OCI-LY1 (cell line): ENCODE data around the gene ALPI.

Experiments
- H2AFZ ChIP-seq: fragments of 200-600 bp; sonication (generic), shearing (Covaris generic); 2 replicates; pipeline ENCODE4 v1.6.0; 2014; ENCODE audit warnings: antibody characterized with exemption, mild to moderate bottlenecking, low read length
- H3F3A ChIP-seq: fragments of 200-600 bp; sonication (generic), shearing (Covaris generic); 2 replicates; pipeline ENCODE4 v1.6.0; 2014; ENCODE audit warnings: mild to moderate bottlenecking, antibody characterized with exemption, low read length, moderate library complexity; ENCODE audit not compliant: insufficient read depth
- H3K27ac ChIP-seq: fragments of 200-600 bp; sonication (generic); 2 replicates; pipeline ENCODE4 v1.5.1; 2014; ENCODE audit warnings: low read length, mixed run types, mild to moderate bottlenecking, low read depth; ENCODE audit not compliant: poor library complexity, severe bottlenecking
- H3K27me3 ChIP-seq: fragments of 200-600 bp; sonication (generic); 2 replicates; pipeline ENCODE4 v1.6.0; 2014; ENCODE audit warnings: antibody characterized with exemption, mild to moderate bottlenecking, low read length, moderate library complexity; ENCODE audit not compliant: insufficient read depth
- H3K36me3 ChIP-seq: fragments of 200-600 bp; sonication (generic); 2 replicates; pipeline ENCODE4 v1.6.1; 2014; ENCODE audit warnings: mild to moderate bottlenecking, antibody characterized with exemption, low read length, moderate library complexity, mixed read lengths; ENCODE audit not compliant: insufficient read depth
- H3K4me1 ChIP-seq: fragments of 200-600 bp; sonication (generic); 2 replicates; pipeline ENCODE4 v1.5.1; 2014; ENCODE audit warnings: mild to moderate bottlenecking, low read length, moderate library complexity; ENCODE audit not compliant: insufficient read depth, severe bottlenecking
- H3K4me2 ChIP-seq: fragments of 200-600 bp; sonication (generic), shearing (Covaris generic); 2 replicates; pipeline ENCODE4 v1.6.1; 2014; ENCODE audit warnings: low read length
- H3K4me3 ChIP-seq: fragments of 200-600 bp; sonication (generic); 2 replicates; pipeline ENCODE4 v1.5.1; 2014; ENCODE audit warnings: low read length, low read depth, mild to moderate bottlenecking, mixed read lengths; ENCODE audit not compliant: poor library complexity, severe bottlenecking
- H3K79me2 ChIP-seq: fragments of 200-600 bp; shearing (Covaris generic); 2 replicates; pipeline ENCODE4 v1.6.1; 2016; ENCODE audit warnings: mixed run types, low read length, mixed read lengths; ENCODE audit not compliant: insufficient read depth
- H3K9ac ChIP-seq: fragments of 200-600 bp; sonication (generic), shearing (Covaris generic); 2 replicates; pipeline ENCODE4 v1.6.1; 2014; ENCODE audit warnings: mild to moderate bottlenecking, low read length, mixed read lengths
- H3K9me2 ChIP-seq: fragments of 200-600 bp; sonication (generic), shearing (Covaris generic); 2 replicates; pipeline ENCODE4 v1.6.1; 2014; ENCODE audit warnings: low read depth, mild to moderate bottlenecking, low read length, mixed read lengths
- H3K9me3 ChIP-seq: fragments of 200-600 bp; shearing (Covaris generic); 2 replicates; pipeline ENCODE4 v1.6.1; 2014; ENCODE audit warnings: low read length, mixed read lengths
- H4K20me1 ChIP-seq: fragments of 200-600 bp; sonication (generic), shearing (Covaris generic); 2 replicates; pipeline ENCODE4 v1.6.0; 2016; ENCODE audit warnings: mild to moderate bottlenecking, low read length; ENCODE audit not compliant: insufficient read depth
- CTCF ChIP-seq: fragments of 200-600 bp; sonication (generic), shearing (Covaris generic); IDR thresholded peaks from 2 replicates; pipeline ENCODE4 v1.5.1; 2017; ENCODE audit warnings: mild to moderate bottlenecking, antibody characterized with exemption, low read length, moderate library complexity, mixed read lengths
- EZH2 ChIP-seq: fragments of 200-600 bp; sonication (generic), shearing (Covaris generic); IDR thresholded peaks from 2 replicates; pipeline ENCODE4 v1.8.0; 2017; ENCODE audit warnings: borderline replicate concordance, mixed run types, mild to moderate bottlenecking, antibody characterized with exemption, low read length, moderate library complexity, mixed read lengths

The ALPI gene

GRCh38 chr2:232489516-232490220 lies 33.7 kb downstream of the ALPI start:
- Histone ChIP-seq H3K4me2 (no peak overlapping the region), H3K4me3 (no peak overlapping the region), H3F3A (no peaks in the 10 kb centered on the region), H4K20me1 (no peaks in the 10 kb centered on the region), H3K27me3 (no peaks in the 10 kb centered on the region; the same call in 1 of the 2 replicates), H3K9me3 (no peaks in the 10 kb centered on the region), H3K27ac (no peak overlapping the region), H2AFZ (no peak overlapping the region), H3K9ac (no peak overlapping the region), H3K4me1 (no peaks in the 10 kb centered on the region), H3K36me3 (no peaks in the 10 kb centered on the region), H3K79me2 (no peaks in the 10 kb centered on the region), H3K9me2 (no peaks in the 10 kb centered on the region)
- TF ChIP-seq EZH2: no peak
- TF ChIP-seq CTCF: no peak

DNA sequence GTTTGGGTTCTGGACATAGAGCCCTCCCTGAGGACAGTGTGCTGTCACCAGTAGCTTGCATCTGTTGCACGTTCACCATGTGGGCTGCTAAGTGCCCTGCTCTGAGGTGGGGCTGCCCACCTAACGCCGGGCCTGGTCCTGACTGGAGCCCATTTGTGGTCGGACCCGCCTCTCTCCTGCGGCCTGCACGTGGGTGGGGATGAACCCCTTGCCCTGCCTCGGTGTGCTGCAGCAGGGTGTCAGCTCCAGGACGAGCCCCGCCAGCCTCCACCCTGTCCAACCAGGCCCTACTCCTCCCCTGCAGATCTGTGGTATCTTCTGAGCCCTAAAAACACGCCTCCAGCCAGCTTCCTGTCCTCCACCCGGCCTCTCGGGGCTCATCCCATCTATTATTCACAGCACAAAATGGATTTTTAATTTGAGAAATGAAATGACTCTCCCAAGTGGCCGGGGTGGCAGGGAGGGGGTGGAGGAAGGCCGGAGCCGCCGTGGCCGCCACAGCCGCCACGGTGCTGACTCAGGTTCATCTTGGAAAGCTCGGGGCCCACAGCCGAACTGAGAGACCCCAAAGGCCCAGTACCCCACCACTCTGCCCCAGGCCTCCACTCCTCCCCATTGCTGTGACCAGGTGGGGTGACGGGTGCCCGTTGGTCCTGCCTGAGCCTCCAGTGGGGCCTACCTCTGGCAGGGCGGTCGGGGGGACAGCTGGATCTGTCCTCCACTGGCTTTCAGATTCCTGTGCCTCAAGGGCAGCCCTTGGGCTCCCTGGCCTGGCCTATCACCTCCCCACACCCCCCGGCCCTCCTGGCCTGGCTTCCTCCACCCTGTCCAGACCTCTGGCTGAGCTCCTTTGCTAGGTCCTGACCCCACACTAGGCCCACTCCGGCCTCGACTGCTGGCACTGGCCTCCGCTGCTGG lies 34.5 kb downstream of the ALPI start:
- Histone ChIP-seq H3F3A (no peaks in the 10 kb centered on the region), H3K4me1 (no peaks in the 10 kb centered on the region), H2AFZ (no peak overlapping the region), H4K20me1 (no peaks in the 10 kb centered on the region), H3K4me2 (no peak overlapping the region), H3K9ac (no peak overlapping the region), H3K9me3 (no peaks in the 10 kb centered on the region), H3K27ac (no peak overlapping the region), H3K27me3 (no peaks in the 10 kb centered on the region; the same call in 1 of the 2 replicates), H3K9me2 (no peaks in the 10 kb centered on the region), H3K79me2 (no peaks in the 10 kb centered on the region), H3K4me3 (no peak overlapping the region), H3K36me3 (no peaks in the 10 kb centered on the region)
- TF ChIP-seq EZH2: no peak
- no peak for TF ChIP-seq CTCF

DNA sequence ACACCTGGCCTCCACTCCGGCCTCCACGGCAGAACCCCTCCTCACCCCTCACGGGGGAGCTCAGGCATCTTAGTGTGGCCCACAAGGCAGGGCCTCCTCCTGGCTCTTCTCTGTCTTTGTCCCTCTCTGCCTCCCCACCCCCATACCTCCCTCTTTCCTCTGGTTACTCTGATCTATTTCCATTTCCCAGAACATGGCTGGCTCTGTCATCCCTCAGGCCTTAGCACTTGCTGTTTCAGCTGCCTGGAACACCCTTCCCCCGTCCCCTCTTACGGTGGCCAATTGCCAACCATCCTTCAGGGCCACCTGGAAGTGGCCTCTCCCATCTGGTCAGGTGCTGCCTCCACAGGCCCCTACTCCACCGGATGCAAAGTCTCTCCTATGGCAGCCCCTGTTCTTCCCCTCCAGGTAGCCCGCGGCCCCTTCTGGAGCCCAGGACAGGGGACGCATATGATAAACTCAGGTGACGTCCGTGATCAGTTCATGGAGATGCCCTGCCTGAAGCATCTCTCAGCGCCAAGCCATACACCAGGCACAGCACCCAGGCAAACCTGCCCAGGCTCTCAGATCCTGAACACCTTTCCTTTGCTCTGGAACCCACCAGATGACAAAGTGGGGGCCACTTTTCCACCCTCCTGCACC lies 35.3 kb downstream of the ALPI start:
- H3K9me2 ChIP-seq: no peaks in the 10 kb centered on the region
- no peak overlapping the region for H3K4me2 ChIP-seq
- H3K4me1 ChIP-seq: no peaks in the 10 kb centered on the region
- no peaks in the 10 kb centered on the region for H4K20me1 ChIP-seq
- no peak overlapping the region for H3K27ac ChIP-seq
- H3K27me3 ChIP-seq: no peaks in the 10 kb centered on the region; the same call in 1 of the 2 replicates
- H3K4me3 ChIP-seq: no peak overlapping the region
- H3K36me3 ChIP-seq: no peaks in the 10 kb centered on the region
- no peak overlapping the region for H2AFZ ChIP-seq
- no peaks in the 10 kb centered on the region for H3F3A ChIP-seq
- H3K79me2 ChIP-seq: no peaks in the 10 kb centered on the region
- no peak overlapping the region for H3K9ac ChIP-seq
- H3K9me3 ChIP-seq: no peaks in the 10 kb centered on the region
- TF ChIP-seq CTCF: no peak
- no peak for TF ChIP-seq EZH2
